ENCODE measurements around the gene DOCK10.
A peak's percentile ranks its signal among the peaks of the same experiment; 100 is the strongest.

Gene DOCK10

DNA sequence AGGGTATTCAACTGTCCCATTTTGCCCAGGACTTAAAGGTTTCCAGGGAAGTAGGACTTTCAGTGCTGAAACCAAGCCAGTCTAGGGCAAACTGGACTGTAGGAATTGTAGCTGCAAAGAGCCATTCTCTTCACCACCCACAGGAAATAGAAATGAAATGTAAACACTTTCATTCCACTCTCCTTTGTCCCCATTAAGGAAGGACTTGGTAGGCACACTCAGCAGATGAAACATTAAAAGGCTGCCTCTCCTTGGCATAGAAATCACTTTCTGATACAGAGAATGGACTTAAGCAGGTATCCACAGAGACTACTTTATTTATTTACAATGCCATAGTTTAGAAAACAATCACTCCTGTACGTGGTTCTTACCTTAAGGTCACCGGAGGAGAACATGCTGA lies 223.2 kb downstream of the DOCK10 start:
- ATAC-seq: no peak
- TF ChIP-seq TOX (CRISPR knock-in tag; IDR thresholded peaks at IDR 0.05; ENCODE audit: borderline replicate concordance): no peak
- TF ChIP-seq RARB (CRISPR knock-in tag; IDR thresholded peaks at IDR 0.05): no peak
- TF ChIP-seq GLIS3 (CRISPR knock-in tag; IDR thresholded peaks at IDR 0.05): no peak

- ATAC-seq: no peak; the same call in 1 of the 3 replicates
- TF ChIP-seq, protein P1, sequence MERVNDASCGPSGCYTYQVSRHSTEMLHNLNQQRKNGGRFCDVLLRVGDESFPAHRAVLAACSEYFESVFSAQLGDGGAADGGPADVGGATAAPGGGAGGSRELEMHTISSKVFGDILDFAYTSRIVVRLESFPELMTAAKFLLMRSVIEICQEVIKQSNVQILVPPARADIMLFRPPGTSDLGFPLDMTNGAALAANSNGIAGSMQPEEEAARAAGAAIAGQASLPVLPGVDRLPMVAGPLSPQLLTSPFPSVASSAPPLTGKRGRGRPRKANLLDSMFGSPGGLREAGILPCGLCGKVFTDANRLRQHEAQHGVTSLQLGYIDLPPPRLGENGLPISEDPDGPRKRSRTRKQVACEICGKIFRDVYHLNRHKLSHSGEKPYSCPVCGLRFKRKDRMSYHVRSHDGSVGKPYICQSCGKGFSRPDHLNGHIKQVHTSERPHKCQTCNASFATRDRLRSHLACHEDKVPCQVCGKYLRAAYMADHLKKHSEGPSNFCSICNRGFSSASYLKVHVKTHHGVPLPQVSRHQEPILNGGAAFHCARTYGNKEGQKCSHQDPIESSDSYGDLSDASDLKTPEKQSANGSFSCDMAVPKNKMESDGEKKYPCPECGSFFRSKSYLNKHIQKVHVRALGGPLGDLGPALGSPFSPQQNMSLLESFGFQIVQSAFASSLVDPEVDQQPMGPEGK (CRISPR knock-in tag; IDR thresholded peaks at IDR 0.05; ENCODE audit: borderline replicate concordance): no peak
- TF ChIP-seq ESRRG (CRISPR knock-in tag; IDR thresholded peaks at IDR 0.05) (no peak), ZC3H10 (CRISPR knock-in tag; IDR thresholded peaks at IDR 0.05) (no peak)
These were observed 224.6 kb downstream of the DOCK10 start for GRCh38 chr2:224817676-224818075.

GRCh38 chr2:224816816-224817215 lies 225.5 kb downstream of the DOCK10 start:
- TF ChIP-seq ISL1 (CRISPR knock-in tag; IDR thresholded peaks at IDR 0.05) (peak; percentile 62), CSDC2 (CRISPR knock-in tag; IDR thresholded peaks at IDR 0.05) (no peak), ESRRG (CRISPR knock-in tag; IDR thresholded peaks at IDR 0.05) (no peak)

GRCh38 chr2:224813578-224813977 lies 228.7 kb downstream of the DOCK10 start:
- no peak for ATAC-seq
- TF ChIP-seq, protein P1 (CRISPR knock-in tag; IDR thresholded peaks at IDR 0.05; ENCODE audit: borderline replicate concordance): no peak
- TF ChIP-seq, protein P2, sequence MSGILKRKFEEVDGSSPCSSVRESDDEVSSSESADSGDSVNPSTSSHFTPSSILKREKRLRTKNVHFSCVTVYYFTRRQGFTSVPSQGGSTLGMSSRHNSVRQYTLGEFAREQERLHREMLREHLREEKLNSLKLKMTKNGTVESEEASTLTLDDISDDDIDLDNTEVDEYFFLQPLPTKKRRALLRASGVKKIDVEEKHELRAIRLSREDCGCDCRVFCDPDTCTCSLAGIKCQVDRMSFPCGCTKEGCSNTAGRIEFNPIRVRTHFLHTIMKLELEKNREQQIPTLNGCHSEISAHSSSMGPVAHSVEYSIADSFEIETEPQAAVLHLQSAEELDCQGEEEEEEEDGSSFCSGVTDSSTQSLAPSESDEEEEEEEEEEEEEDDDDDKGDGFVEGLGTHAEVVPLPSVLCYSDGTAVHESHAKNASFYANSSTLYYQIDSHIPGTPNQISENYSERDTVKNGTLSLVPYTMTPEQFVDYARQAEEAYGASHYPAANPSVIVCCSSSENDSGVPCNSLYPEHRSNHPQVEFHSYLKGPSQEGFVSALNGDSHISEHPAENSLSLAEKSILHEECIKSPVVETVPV (CRISPR knock-in tag; IDR thresholded peaks at IDR 0.05): no peak
- no peak for TF ChIP-seq BACH2 (CRISPR knock-in tag; IDR thresholded peaks at IDR 0.05; ENCODE audit: borderline replicate concordance)
- no peak for TF ChIP-seq SNAI2 (CRISPR knock-in tag; IDR thresholded peaks at IDR 0.05)
- TF ChIP-seq ESRRG (CRISPR knock-in tag; IDR thresholded peaks at IDR 0.05): no peak
- no peak for TF ChIP-seq ZC3H10 (CRISPR knock-in tag; IDR thresholded peaks at IDR 0.05)
- TF ChIP-seq RARB (CRISPR knock-in tag; IDR thresholded peaks at IDR 0.05): no peak
- TF ChIP-seq PPARA (CRISPR knock-in tag; IDR thresholded peaks at IDR 0.05; ENCODE audit: borderline replicate concordance): no peak
- no peak for TF ChIP-seq TOX (CRISPR knock-in tag; IDR thresholded peaks at IDR 0.05; ENCODE audit: borderline replicate concordance)

More at GRCh38 chr2:224816816-224817215, 225.5 kb downstream of the DOCK10 start:
- peak; percentile 80 for ATAC-seq

DNA sequence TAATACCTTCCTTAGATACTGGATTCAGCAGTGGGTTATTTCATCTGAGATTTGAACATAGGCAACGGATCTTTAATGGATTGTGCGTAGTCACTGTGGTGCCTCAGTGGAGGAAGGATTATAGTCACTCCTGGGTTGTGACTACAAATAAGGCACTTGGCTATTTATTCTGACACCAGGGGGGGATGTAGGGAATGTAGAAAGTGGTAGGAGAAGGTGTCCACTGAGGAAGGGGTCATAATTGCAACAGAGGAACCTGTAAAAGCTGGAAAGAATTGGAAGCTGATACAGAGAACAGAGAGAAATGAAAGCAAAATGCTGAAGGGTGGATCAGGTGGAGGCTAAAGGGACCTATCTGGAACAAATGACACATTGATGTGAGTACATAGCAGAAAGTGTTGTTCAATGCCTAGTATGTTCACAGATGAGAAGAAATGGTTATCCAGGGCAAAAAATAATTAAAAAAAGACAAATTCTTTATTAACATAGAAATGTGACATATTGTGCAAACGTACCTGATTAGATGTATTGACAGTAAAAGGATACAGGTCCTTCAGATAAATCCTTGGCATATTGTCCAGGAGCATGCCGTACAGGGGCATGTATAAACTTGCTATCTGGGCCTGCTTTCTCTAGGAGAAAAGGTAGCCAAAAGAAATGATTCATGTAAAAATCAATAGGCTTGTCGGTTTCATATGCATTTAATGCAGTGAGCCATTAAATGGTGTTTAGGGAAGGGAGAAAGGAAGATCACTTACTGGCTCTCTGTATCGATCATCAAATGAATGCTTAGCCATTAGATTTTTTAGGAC lies 234.9 kb downstream of the DOCK10 start:
- no peak for ATAC-seq
- TF ChIP-seq GLIS3 (CRISPR knock-in tag; IDR thresholded peaks at IDR 0.05) (no peak), PPARA (CRISPR knock-in tag; IDR thresholded peaks at IDR 0.05; ENCODE audit: borderline replicate concordance) (no peak), ZC3H10 (CRISPR knock-in tag; IDR thresholded peaks at IDR 0.05) (no peak), CSDC2 (CRISPR knock-in tag; IDR thresholded peaks at IDR 0.05) (no peak), ARNTL (CRISPR knock-in tag; IDR thresholded peaks at IDR 0.05; ENCODE audit: borderline replicate concordance, low read depth) (no peak), ZNF565 (CRISPR knock-in tag; conservative IDR thresholded peaks at IDR 0.05; ENCODE audit: low read depth) (no peak), BACH2 (CRISPR knock-in tag; IDR thresholded peaks at IDR 0.05; ENCODE audit: borderline replicate concordance) (no peak), TCF4 (CRISPR knock-in tag; IDR thresholded peaks at IDR 0.05; ENCODE audit: borderline replicate concordance) (no peak), ZFP30 (CRISPR knock-in tag; IDR thresholded peaks at IDR 0.05) (no peak), TOX (CRISPR knock-in tag; IDR thresholded peaks at IDR 0.05; ENCODE audit: borderline replicate concordance) (no peak)
- TF ChIP-seq, protein P1 (CRISPR knock-in tag; IDR thresholded peaks at IDR 0.05; ENCODE audit: borderline replicate concordance): no peak
- TF ChIP-seq, protein P3, sequence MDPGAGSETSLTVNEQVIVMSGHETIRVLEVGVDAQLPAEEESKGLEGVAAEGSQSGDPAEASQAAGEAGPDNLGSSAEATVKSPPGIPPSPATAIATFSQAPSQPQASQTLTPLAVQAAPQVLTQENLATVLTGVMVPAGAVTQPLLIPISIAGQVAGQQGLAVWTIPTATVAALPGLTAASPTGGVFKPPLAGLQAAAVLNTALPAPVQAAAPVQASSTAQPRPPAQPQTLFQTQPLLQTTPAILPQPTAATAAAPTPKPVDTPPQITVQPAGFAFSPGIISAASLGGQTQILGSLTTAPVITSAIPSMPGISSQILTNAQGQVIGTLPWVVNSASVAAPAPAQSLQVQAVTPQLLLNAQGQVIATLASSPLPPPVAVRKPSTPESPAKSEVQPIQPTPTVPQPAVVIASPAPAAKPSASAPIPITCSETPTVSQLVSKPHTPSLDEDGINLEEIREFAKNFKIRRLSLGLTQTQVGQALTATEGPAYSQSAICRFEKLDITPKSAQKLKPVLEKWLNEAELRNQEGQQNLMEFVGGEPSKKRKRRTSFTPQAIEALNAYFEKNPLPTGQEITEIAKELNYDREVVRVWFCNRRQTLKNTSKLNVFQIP (CRISPR knock-in tag; IDR thresholded peaks at IDR 0.05; ENCODE audit: borderline replicate concordance, low read depth): no peak
